K562 (cell line): ENCODE measurements around the gene ADCY4. TPM values are rescaled to one million over a fixed set of nuclear protein-coding genes. Genes with fewer than 3 reads are reported as not detected.

Experiments used
- BCL6 ChIP-seq: fragments of 250-450 bp; sonication (Bioruptor Pico); IDR thresholded peaks from 2 replicates; pipeline ENCODE4 v1.4.0; 2020
- CTBP1 ChIP-seq: fragments of 450-650 bp; IDR thresholded peaks from 2 replicates; pipeline ENCODE4 v1.6.1; 2016; ENCODE audit warnings: borderline replicate concordance
- DMBX1 ChIP-seq: fragments of 250-450 bp; sonication (Bioruptor Pico); IDR thresholded peaks from 2 replicates; pipeline ENCODE4 v1.8.0; 2022; ENCODE audit warnings: inconsistent platforms, mild to moderate bottlenecking, moderate library complexity, borderline replicate concordance
- MYBL2 ChIP-seq, 2 experiments: fragments of 450-650 bp in 1 of 2; sonication (generic) in 1 of 2; formaldehyde crosslinking in 1 of 2; IDR thresholded peaks; 2 replicates each; pipeline versions ENCODE4 v1.6.1 to v1.8.1; 2017 to 2022; ENCODE audit warnings: borderline replicate concordance in 1 of 2, inconsistent platforms in 1 of 2, low read depth in 1 of 2, mild to moderate bottlenecking in 1 of 2, missing genetic modification reagents in 1 of 2, moderate library complexity in 1 of 2
- RCOR1 ChIP-seq, 2 experiments: IDR thresholded peaks; 2 replicates each; pipeline ENCODE4 v1.6.1; 2012; ENCODE audit warnings: low read depth in 2 of 2, low read length in 2 of 2, borderline replicate concordance in 1 of 2, improper control_type of control experiment in 1 of 2
- TAL1 ChIP-seq: fragments of 450-650 bp; IDR thresholded peaks from 2 replicates; pipeline ENCODE4 v1.6.1; 2016; ENCODE audit warnings: mild to moderate bottlenecking
- ZNF217 ChIP-seq: sonication (generic); formaldehyde crosslinking; IDR thresholded peaks from 2 replicates; pipeline ENCODE4 v1.8.0; 2022; ENCODE audit warnings: mild to moderate bottlenecking, missing genetic modification reagents
- ZNF444 ChIP-seq: fragments of 250-450 bp; sonication (Bioruptor Pico); IDR thresholded peaks from 2 replicates; pipeline ENCODE4 v1.4.0; 2020; ENCODE audit warnings: mild to moderate bottlenecking, moderate library complexity
- polyA plus RNA-seq, 8 experiments: library from polyadenylated mRNA; depleted of rRNA in 4 of 8; stranded (reverse) in 5 of 8; unstranded in 3 of 8; fragments of >200 nt; fragmentation: Nextera tagmentation in 2 of 8; fragmentation: Illumina TruSeq in 1 of 8; extraction: Ambion mirVana in 2 of 8; extraction: Trizol in 1 of 8; gene quantifications; 2 replicates each; pipeline versions ENCODE4 v1.2.1 to v1.2.3, GENCODE V29; 2011 to 2014; ENCODE audit warnings: inconsistent platforms in 1 of 8, missing spikeins in 1 of 8
- total RNA-seq, 7 experiments: library from RNA; depleted of rRNA in 6 of 7; stranded (reverse); fragments of >200 nt in 6 of 7; fragmentation: Illumina TruSeq in 2 of 7; extraction: Trizol in 2 of 7; gene quantifications; 2 replicates each; pipeline versions ENCODE4 v1.2.1 to v1.2.3, GENCODE V29; 2011 to 2021; ENCODE audit warnings: low replicate concordance in 1 of 7
- TF ChIP-seq, protein P1 (sequence below): fragments of 250-450 bp; sonication (Bioruptor Pico); IDR thresholded peaks from 2 replicates; pipeline ENCODE4 v1.5.0; 2021; ENCODE audit warnings: mild to moderate bottlenecking, moderate library complexity
- TF ChIP-seq, protein P2 (sequence below): fragments of 450-650 bp; IDR thresholded peaks from 2 replicates; pipeline ENCODE4 v1.6.1; 2016; ENCODE audit warnings: borderline replicate concordance
- TF ChIP-seq, protein P3 (sequence below), 2 experiments: fragments of 450-650 bp; conservative IDR thresholded peaks; 2 replicates each; pipeline ENCODE4 v1.6.1; 2017; ENCODE audit warnings: mild to moderate bottlenecking in 2 of 2, moderate library complexity in 2 of 2
- TF ChIP-seq, protein P4 (sequence below), 2 experiments: fragments of 450-650 bp; formaldehyde crosslinking in 1 of 2; IDR thresholded peaks; 2 replicates each; pipeline versions ENCODE4 v1.4.0 to v1.6.1; 2014 to 2020; ENCODE audit warnings: mild to moderate bottlenecking in 2 of 2, borderline replicate concordance in 1 of 2, low read depth in 1 of 2

Gene ADCY4
- total and polyA plus RNA-seq, 9 of the 15 experiments (the other 6 are each of a cell fraction or from before 2014, with no cell fraction given): 0.04 to 0.31 (median 0.15) TPM; not detected in 2

DNA sequence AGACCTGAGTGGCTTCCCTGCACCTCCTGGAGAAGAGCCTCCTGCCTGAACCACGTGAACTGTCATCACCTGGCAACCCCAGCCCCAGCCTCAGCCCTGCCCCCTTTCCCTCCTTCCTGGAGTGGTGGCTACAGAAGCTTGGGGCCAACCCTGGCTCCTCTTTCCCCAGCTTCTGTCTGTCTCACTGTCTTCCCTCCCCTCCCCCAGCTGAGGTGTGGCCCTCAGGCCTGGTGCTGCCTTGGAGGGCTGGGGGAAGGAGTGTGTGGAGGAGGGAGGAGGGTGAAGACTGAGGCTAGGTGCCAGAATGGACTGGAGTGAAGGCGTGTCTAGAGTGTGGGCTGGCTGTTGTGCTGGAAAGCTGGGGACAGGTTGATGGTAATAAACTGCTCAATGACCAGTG, 42.8 kb upstream of the ADCY4 start (continued):
- TF ChIP-seq, protein P1, sequence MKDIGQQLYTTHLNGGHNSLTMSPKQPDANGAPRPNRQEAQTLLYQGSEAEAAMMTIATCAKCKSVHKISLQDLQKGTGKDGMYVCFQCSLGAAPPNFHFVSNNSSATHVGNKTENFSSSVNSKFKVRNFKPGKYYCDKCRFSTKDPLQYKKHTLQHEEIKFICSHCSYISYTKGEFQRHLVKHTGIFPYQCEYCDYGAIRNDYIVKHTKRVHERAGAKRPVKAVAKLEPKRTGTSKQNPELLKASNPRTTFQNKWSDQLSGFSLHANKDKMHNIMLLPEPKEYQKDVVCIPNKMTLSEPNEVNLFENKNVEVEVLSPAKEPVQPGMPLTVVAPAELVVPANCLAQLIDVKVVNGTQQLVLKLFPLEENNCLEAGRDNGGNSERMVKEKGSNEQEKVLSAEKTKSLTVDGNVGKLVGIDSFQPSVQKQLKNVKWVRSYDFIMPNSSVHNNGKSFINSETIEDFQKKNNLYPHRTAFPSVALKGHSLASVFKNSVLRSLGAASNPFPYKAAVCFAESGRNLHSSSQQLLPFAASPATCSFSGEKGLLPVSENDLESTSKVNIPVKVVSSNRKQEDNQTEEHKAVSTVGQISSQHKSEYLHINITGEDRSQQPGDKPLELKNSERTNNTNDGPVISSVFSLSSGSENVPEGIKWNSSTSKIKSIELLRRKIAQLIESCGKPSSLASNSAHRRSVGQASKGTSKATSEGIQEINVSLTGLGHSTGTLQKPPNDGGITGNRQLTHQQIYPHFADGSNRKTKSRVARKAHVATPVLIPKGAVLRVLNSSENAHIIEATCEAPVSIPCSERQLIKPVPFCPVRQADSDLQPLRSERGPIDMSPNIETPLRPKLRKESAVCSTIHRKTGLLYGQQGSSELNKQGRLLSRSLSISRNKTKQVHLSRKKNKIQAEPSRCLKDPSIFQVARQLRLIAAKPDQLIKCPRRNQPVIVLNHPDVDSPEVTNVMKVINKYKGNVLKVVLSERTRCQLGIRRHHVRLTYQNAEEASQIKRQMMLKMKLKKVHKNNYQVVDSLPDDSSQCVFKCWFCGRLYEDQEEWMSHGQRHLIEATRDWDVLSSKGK (CRISPR knock-in tag): no peak
- TF ChIP-seq, protein P2, sequence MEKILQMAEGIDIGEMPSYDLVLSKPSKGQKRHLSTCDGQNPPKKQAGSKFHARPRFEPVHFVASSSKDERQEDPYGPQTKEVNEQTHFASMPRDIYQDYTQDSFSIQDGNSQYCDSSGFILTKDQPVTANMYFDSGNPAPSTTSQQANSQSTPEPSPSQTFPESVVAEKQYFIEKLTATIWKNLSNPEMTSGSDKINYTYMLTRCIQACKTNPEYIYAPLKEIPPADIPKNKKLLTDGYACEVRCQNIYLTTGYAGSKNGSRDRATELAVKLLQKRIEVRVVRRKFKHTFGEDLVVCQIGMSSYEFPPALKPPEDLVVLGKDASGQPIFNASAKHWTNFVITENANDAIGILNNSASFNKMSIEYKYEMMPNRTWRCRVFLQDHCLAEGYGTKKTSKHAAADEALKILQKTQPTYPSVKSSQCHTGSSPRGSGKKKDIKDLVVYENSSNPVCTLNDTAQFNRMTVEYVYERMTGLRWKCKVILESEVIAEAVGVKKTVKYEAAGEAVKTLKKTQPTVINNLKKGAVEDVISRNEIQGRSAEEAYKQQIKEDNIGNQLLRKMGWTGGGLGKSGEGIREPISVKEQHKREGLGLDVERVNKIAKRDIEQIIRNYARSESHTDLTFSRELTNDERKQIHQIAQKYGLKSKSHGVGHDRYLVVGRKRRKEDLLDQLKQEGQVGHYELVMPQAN: no peak
- TF ChIP-seq ZNF217 (CRISPR knock-in tag) (no peak), DMBX1 (no peak), MYBL2 (IDR thresholded peaks at IDR 0.05; ENCODE audit: low read depth) (no peak), MYBL2 (CRISPR knock-in tag; IDR thresholded peaks at IDR 0.05; ENCODE audit: borderline replicate concordance) (no peak), TAL1 (no peak), BCL6 (CRISPR knock-in tag) (no peak), CTBP1 (no peak), ZNF444 (no peak), RCOR1 (IDR thresholded peaks at IDR 0.05; ENCODE audit: borderline replicate concordance in 1 of 2, low read depth in 2 of 2, low read length in 2 of 2) (no peak)
- TF ChIP-seq, protein P3, sequence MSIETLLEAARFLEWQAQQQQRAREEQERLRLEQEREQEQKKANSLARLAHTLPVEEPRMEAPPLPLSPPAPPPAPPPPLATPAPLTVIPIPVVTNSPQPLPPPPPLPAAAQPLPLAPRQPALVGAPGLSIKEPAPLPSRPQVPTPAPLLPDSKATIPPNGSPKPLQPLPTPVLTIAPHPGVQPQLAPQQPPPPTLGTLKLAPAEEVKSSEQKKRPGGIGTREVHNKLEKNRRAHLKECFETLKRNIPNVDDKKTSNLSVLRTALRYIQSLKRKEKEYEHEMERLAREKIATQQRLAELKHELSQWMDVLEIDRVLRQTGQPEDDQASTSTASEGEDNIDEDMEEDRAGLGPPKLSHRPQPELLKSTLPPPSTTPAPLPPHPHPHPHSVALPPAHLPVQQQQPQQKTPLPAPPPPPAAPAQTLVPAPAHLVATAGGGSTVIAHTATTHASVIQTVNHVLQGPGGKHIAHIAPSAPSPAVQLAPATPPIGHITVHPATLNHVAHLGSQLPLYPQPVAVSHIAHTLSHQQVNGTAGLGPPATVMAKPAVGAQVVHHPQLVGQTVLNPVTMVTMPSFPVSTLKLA (conservative IDR thresholded peaks at IDR 0.05): peak in 1 of 2 experiments; percentile 35; a peak in 1 of 4 replicates
- TF ChIP-seq, protein P4, sequence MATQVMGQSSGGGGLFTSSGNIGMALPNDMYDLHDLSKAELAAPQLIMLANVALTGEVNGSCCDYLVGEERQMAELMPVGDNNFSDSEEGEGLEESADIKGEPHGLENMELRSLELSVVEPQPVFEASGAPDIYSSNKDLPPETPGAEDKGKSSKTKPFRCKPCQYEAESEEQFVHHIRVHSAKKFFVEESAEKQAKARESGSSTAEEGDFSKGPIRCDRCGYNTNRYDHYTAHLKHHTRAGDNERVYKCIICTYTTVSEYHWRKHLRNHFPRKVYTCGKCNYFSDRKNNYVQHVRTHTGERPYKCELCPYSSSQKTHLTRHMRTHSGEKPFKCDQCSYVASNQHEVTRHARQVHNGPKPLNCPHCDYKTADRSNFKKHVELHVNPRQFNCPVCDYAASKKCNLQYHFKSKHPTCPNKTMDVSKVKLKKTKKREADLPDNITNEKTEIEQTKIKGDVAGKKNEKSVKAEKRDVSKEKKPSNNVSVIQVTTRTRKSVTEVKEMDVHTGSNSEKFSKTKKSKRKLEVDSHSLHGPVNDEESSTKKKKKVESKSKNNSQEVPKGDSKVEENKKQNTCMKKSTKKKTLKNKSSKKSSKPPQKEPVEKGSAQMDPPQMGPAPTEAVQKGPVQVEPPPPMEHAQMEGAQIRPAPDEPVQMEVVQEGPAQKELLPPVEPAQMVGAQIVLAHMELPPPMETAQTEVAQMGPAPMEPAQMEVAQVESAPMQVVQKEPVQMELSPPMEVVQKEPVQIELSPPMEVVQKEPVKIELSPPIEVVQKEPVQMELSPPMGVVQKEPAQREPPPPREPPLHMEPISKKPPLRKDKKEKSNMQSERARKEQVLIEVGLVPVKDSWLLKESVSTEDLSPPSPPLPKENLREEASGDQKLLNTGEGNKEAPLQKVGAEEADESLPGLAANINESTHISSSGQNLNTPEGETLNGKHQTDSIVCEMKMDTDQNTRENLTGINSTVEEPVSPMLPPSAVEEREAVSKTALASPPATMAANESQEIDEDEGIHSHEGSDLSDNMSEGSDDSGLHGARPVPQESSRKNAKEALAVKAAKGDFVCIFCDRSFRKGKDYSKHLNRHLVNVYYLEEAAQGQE (IDR thresholded peaks at IDR 0.05; ENCODE audit: borderline replicate concordance): no peak
- TF ChIP-seq, protein P4 (CRISPR knock-in tag; IDR thresholded peaks at IDR 0.05; ENCODE audit: low read depth): no peak
- TF ChIP-seq, all 486 proteins: peak for 14
